Vagina (tissue), 2 donors: ENCODE measurements around the gene CIITA.

Experiments
- CTCF ChIP-seq, 3 experiments: fragments of 450-650 bp in 2 of 3; fragments of 200-600 bp in 1 of 3; sonication (generic) in 1 of 3; IDR thresholded peaks; one replicate each; pipeline ENCODE4 v1.5.1; 2017 to 2019; ENCODE audit warnings: antibody characterized with exemption in 3 of 3, mild to moderate bottlenecking in 2 of 3, moderate library complexity in 2 of 3
- POLR2A ChIP-seq, 2 donors: fragments of 450-650 bp; IDR thresholded peaks; one replicate each; pipeline ENCODE4 v1.6.1; 2017; ENCODE audit warnings: antibody characterized with exemption in 2 of 2, mild to moderate bottlenecking in 2 of 2, moderate library complexity in 2 of 2
- POLR2AphosphoS5 ChIP-seq, 2 donors: sonication (generic); formaldehyde crosslinking; IDR thresholded peaks; one replicate each; pipeline ENCODE4 v1.9.0; 2017; ENCODE audit warnings: antibody characterized with exemption in 2 of 2, mild to moderate bottlenecking in 2 of 2, low read depth in 1 of 2; ENCODE audit not compliant: insufficient read depth in 1 of 2

- TF ChIP-seq POLR2AphosphoS5 (IDR thresholded peaks at IDR 0.05; ENCODE audit: insufficient read depth in 1 of 2, low read depth in 1 of 2) (peak in 1 of 2 donors; percentile 41), CTCF (IDR thresholded peaks at IDR 0.05) (no peak), POLR2A (IDR thresholded peaks at IDR 0.05) (no peak)
Measured at GRCh38 chr16:10961231-10961630, 84.2 kb downstream of the CIITA start.
